Urothelium cell line (cell line): Measurements from ENCODE around the gene CLTC.

Experiments
- DNase-seq: peaks from one replicate; pipeline ENCODE4 v3.0.0; 2011; ENCODE audit warnings: low spot score, mixed read lengths
- FAIRE-seq: peaks from 2 replicates; lab custom pipeline; 2011; peaks lifted over from hg19 to GRCh38; lab: Jason Lieb, UNC

CLTC gene

GRCh38 chr17:59722623-59723022, 102.9 kb downstream of the CLTC start:
- no peak for FAIRE-seq
- DNase-seq = no peak

- no peak for DNase-seq
- no peak for FAIRE-seq
These were observed 103.3 kb downstream of the CLTC start for GRCh38 chr17:59723041-59723440.

GRCh38 chr17:59723607-59724006, 103.9 kb downstream of the CLTC start:
- FAIRE-seq = no peak
- DNase-seq = no peak

GRCh38 chr17:59725691-59726090, 106.0 kb downstream of the CLTC start:
- DNase-seq (no peak), FAIRE-seq (no peak)

DNA sequence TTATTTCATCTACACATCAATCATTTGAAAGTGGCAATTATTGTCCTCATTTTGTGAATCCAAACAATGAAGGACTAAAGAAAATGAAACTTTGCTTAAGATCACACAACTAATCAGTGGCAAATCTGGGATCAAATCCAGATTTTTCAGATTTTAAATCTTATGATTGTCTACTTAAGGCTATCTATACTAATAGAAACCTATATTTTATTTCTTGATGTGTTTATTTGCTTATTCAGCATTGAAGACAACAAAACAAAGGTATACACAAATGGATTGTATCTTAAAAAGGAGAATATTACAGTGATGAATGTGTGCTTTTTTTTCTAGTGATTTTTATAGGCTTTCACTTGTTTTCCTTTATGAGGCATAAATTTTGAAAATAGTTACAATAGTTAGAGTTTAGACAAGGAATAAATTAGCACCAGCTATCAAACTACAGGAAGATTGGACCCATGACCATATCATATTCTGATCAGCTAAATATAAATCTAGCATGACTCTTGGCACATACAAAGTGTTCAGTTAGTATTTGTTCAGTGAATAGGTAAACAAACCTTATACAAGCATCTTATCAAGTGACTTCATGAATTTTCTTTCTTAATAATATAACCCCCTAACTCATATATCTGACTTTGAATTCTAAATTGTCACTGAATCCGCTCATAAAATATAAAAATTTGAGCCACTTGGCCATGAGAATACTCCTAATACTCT, 108.3 kb downstream of the CLTC start:
- DNase-seq = no peak
- no peak for FAIRE-seq

DNA sequence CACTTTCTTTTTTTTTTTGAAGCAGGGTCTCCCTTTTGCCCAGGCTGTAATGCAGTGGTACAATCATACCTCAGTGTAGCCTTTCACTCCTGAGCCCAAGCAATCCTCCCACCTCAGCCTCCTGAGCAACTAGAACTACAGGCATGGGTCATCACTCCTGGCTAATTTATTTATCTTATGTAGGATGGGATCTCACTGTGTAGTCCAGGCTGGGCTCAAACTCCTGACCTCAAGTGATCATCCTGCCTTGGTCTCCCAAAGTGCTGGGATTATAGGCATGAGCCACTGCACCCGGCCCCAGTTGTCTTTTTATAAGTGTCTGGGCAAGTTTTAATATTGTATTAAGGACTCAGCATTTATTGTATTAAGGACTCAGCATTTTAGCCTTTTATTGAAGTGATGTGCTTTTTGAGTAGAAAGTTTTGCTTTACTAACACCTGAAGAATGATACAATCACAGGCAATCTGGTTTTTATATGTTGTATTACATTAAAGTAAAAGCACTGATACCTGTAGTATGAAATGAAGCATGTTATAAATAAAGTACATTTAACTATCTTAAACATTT, 110.7 kb downstream of the CLTC start:
- peak; percentile 17 for FAIRE-seq

GRCh38 chr17:59733697-59734096, 114.0 kb downstream of the CLTC start:
- DNase-seq (no peak), FAIRE-seq (no peak)

More for the DNA sequence above, 110.7 kb downstream of the CLTC start:
- DNase-seq = no peak

- no peak for DNase-seq
- FAIRE-seq = no peak
These were observed 114.5 kb downstream of the CLTC start for GRCh38 chr17:59734226-59734625.

- DNase-seq (no peak), FAIRE-seq (no peak)
These were observed 117.6 kb downstream of the CLTC start for GRCh38 chr17:59737324-59737723.

DNA sequence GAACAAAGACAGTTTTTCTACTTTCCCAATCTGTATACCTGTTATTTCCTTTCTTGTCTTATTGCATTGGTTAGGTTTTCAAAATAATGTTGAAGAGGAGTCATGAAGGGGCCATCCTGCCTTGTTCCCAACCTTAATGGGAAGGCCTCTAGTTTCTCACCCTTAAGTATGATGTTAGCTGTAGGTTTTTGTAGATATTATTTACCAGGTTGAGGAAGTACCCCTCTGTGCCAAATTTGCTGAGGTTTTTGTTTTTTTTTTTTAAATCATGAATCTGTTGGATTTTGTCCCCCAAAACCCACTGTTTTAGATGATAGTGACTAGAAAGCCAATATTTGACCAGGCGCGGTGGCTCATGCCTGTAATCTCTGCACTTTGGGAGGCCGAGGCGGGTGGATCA, 124.1 kb downstream of the CLTC start:
- DNase-seq (no peak), FAIRE-seq (no peak)

DNA sequence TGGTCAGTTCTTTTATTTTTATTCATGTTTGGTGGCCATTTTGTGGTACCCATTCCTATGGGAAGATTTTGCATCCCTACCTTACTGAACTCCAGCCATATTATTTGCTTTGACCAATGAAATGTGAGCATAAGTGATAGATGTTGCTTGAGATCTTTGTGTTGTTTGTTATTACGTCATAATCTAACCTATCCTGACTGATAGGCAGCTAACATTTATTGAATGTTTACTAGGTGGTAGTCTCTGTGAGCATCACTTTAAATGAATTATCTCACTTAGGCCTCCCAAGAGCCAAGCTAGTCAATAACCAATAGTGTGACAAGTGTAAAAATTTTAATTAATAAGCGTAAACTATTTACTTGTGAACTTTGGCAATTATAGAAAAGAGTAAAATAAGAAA, 125.3 kb downstream of the CLTC start:
- DNase-seq (no peak), FAIRE-seq (no peak)
